ENCODE data around the gene BLTP1.

BLTP1 gene

DNA sequence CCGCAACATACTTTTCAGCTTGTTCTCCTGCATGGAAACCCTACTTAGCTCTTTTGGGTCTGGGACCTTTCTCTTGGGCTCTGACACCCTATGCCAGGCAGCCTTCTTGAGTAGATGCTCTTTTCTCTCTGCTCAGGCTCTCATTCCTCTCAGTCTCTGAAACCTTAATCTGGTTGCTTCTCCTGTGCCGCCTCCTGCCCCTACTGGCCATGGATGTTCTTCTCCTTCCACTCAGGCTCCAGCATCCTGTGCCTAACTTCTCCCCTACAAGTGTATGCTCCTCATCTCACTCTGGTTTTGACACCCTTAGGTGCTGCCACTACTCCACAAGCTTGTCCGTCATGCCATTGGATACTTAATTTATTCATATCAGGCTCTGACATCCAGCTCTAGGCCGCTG, 15.2 kb downstream of the BLTP1 start:
- TF ChIP-seq, protein P1, sequence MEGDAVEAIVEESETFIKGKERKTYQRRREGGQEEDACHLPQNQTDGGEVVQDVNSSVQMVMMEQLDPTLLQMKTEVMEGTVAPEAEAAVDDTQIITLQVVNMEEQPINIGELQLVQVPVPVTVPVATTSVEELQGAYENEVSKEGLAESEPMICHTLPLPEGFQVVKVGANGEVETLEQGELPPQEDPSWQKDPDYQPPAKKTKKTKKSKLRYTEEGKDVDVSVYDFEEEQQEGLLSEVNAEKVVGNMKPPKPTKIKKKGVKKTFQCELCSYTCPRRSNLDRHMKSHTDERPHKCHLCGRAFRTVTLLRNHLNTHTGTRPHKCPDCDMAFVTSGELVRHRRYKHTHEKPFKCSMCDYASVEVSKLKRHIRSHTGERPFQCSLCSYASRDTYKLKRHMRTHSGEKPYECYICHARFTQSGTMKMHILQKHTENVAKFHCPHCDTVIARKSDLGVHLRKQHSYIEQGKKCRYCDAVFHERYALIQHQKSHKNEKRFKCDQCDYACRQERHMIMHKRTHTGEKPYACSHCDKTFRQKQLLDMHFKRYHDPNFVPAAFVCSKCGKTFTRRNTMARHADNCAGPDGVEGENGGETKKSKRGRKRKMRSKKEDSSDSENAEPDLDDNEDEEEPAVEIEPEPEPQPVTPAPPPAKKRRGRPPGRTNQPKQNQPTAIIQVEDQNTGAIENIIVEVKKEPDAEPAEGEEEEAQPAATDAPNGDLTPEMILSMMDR (conservative IDR thresholded peaks at IDR 0.05): no peak
- no peak overlapping the region for H3K27ac ChIP-seq

DNA sequence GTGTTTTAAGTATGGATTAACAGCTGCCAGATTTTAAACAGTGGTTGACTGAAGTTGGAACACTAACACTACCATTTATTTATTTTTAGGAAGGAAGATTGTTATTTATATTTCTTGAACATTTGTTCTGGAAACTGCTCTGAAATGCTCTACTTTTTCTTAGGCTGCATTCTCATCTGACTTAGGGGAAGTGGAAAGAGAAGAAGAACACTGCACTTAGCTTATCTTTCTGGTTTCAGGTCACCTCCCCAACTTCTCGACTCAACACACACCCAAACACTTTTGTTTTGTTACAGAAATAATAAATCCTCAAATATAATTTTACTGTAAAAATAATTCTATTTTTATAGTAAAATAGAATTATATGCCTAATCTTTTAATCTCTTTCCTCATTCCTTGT, 18.6 kb downstream of the BLTP1 start:
- TF ChIP-seq, protein P1 (conservative IDR thresholded peaks at IDR 0.05): no peak
- no peak overlapping the region for H3K27ac ChIP-seq

DNA sequence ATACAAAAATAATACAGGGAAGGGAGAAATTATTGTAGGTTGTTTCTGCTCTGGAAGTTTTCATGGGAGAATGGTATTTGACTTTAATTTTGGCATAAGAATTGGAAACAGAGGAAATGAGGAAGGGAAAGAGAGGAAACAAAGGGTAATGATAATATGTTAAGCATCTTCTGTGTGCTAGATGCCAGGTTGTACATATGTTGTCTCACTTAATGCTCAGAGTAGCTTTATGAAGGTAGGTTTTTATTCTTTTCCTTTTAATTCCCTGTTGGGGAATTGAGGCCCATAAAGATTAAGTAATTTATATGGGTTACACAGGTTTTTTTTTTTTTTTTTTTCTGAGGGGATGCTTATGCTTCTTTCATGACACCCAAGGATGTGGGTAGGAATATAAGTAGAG, 19.2 kb downstream of the BLTP1 start:
- TF ChIP-seq, protein P1 (conservative IDR thresholded peaks at IDR 0.05): no peak
- H3K27ac ChIP-seq: no peak overlapping the region

DNA sequence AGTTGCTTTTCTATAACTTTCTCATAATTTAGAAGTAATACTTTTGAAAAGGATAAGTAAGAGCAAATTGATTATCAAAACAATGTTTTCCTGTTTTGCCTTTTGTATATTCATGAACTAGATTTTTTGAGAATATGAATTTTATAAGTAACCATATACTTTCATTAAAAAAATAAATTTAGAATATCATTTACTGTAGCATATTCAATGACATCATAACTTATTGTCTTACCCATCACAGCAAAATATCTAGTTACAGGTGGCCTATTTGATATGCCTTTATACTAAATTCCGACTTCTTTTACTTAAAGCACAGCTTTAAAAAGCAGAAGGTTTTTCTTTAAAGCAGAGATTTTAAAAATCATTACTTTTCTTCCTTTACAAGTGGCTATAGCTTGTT, 20.1 kb downstream of the BLTP1 start:
- TF ChIP-seq, protein P1 (conservative IDR thresholded peaks at IDR 0.05): no peak
- no peak overlapping the region for H3K27ac ChIP-seq

DNA sequence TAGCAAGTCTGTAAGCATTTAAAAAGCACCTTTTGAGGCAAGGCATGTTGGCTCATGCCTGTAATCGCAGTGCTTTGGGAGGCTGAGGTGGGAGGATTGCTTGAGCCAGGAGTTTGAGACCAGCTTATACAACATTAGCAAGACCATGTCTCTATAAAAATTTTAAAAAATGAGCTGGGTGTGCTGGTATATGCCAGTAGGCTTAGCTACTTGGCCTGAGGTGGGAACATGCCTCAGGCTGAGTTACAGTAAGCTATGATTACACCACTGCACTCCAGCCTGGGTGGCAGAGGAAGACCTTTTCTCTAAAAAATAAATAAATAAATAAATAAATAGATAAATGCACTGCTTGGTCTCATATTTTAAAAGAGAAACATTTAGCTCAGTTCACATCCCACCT, 26.8 kb downstream of the BLTP1 start:
- H3K27ac ChIP-seq: no peak overlapping the region
- TF ChIP-seq, protein P1 (conservative IDR thresholded peaks at IDR 0.05): no peak

DNA sequence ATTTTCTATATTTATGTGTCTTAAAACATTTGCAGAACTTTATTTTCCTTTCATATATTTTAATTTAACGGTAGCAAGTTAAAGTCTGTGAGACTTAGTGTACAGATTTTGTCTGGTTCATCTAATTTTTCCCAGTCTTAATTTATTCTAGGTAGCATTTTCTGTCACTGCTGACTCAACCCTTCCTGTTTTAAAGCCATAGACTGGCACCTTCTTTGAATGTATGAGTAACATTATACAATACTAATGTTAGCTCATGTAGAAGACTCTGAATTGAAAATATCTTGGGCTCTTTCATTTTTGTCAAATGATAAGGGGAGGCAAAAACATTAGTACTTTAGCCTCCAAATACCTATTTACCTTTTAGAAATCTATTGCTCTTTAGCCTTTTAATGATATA, 43.6 kb downstream of the BLTP1 start:
- no peak overlapping the region for H3K27ac ChIP-seq
- TF ChIP-seq, protein P1 (conservative IDR thresholded peaks at IDR 0.05): no peak
